Measurements from ENCODE around the gene TNFRSF21.

GRCh38 chr6:47256361-47256760, 53.3 kb downstream of the TNFRSF21 start:
- TF ChIP-seq EZH2 (optimal IDR thresholded peaks at IDR 0.05; ENCODE audit: low read depth, low read length), result no peak
- TF ChIP-seq, protein P1, sequence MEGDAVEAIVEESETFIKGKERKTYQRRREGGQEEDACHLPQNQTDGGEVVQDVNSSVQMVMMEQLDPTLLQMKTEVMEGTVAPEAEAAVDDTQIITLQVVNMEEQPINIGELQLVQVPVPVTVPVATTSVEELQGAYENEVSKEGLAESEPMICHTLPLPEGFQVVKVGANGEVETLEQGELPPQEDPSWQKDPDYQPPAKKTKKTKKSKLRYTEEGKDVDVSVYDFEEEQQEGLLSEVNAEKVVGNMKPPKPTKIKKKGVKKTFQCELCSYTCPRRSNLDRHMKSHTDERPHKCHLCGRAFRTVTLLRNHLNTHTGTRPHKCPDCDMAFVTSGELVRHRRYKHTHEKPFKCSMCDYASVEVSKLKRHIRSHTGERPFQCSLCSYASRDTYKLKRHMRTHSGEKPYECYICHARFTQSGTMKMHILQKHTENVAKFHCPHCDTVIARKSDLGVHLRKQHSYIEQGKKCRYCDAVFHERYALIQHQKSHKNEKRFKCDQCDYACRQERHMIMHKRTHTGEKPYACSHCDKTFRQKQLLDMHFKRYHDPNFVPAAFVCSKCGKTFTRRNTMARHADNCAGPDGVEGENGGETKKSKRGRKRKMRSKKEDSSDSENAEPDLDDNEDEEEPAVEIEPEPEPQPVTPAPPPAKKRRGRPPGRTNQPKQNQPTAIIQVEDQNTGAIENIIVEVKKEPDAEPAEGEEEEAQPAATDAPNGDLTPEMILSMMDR (IDR thresholded peaks at IDR 0.05; ENCODE audit: low read length), result no peak
